GM18909 (cell line): ENCODE data around the gene AZGP1.
A peak's percentile ranks its signal among the peaks of the same experiment; 100 is the strongest.
"Not testable (repeated sequence)": the region's sequence is repeated elsewhere in the genome, so short reads cannot be mapped to it uniquely, and the experiment has no call there.

Experiments used
- ATAC-seq: cut with Tn5 transposase; IDR thresholded peaks from one replicate; pipeline ENCODE4 v1.9.1; 2021; ENCODE audit warnings: mild to moderate bottlenecking; ENCODE audit not compliant: unreplicated experiment, poor library complexity

The AZGP1 gene

DNA sequence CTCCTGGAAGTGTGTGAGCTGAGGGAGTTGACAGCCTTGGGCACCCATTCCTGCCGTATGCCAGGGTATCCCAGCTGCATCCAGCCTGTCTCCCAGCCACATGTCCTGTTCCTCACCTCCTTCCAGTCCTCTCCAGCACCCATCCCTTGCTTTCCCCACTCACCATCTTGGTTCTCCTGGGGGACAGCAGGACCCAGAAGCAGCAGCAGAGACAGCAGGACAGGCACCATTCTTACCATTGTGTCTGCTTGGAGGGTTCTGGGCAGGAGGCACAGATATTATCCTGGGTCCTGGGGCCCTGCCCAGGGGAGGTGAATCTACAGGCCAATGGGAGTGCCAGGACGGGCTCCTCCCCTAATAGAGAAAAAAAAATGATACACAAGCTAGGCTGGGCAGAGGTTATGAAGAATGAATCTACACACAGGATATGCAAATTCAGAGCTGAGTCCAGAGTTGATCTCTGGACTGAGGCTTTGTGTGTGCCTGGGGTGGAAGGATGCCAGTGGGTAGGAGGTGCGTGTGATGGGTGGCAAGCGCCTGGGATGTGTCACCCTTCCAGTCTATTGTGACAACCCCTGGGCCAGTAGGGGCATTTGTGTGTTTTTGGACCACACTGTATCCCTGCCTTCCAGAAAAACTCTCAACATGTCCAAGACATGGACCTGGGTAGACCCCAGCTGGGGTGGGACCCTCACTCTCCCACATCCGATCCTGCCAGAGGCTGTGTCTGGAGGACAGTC lies at the start of gene AZGP1:
TSS of gene AZGP1 (minus strand) at position 250 of the 740 bp plus-strand sequence. CDS start at position 239, 11 bp downstream.
- no peak for ATAC-seq

DNA sequence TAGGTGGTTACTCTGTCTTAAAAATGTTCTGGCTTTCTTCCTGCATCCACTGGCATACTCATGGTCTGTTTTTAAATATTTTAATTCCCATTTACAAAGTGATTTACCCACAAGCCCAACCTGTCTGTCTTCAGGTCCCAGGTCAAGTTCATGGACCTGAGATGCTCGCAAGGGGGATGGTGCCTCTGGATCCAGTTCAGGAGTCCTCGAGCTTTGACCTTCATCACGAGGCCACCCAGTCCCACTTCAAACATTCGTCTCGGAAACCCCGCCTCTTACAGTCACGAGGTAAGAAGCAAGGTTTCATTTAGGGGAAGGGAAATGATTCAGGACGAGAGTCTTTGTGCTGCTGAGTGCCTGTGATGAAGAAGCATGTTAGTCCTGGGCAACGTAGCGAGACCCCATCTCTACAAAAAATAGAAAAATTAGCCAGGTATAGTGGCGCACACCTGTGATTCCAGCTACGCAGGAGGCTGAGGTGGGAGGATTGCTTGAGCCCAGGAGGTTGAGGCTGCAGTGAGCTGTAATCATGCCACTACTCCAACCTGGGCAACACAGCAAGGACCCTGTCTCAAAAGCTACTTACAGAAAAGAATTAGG lies 48.3 kb upstream of the AZGP1 start:
- no peak for ATAC-seq

DNA sequence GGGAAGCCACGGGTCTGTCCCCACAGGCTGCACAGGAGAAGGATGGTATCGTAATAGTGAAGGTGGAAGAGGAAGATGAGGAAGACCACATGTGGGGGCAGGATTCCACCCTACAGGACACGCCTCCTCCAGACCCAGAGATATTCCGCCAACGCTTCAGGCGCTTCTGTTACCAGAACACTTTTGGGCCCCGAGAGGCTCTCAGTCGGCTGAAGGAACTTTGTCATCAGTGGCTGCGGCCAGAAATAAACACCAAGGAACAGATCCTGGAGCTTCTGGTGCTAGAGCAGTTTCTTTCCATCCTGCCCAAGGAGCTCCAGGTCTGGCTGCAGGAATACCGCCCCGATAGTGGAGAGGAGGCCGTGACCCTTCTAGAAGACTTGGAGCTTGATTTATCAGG lies 47.7 kb upstream of the AZGP1 start:
- ATAC-seq: no peak

DNA sequence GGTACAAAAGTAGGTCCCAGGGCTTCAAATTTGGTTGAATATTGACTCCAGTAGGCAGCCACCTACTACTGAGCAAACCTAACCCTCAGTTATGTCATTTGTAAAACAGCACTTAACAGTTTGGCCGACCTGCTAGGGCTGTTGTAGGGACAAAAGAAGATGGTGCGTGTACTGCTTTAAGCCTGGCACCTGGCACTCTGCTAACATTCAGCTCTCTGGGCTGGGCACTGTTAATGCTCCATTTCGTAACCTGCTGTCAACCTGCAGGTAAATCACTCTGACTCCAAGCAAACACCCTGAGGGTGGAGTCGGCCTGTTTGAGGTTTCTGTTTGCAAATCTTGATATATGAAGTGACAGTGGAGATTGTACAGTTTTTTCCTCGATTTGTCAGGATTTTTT lies 46.8 kb upstream of the AZGP1 start:
- ATAC-seq: no peak

DNA sequence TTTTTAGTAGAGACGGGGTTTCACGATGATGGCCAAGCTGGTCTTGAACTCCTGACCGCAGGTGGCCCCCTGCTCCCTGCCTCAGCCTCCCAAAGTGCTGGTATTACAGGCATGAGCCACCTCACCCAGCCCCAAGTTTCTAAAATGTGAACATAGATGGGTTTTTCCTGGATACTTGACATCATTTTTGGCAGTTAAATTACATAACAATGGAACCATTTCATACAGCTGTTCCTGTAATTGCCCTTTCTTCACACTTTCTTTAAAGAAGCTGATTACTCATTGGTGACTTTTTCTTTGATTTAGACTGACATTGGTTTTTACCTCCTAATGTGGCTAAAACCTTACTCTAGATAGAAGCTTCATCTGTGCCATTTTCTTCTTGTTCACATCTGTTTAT lies 45.5 kb upstream of the AZGP1 start:
- ATAC-seq: no peak

DNA sequence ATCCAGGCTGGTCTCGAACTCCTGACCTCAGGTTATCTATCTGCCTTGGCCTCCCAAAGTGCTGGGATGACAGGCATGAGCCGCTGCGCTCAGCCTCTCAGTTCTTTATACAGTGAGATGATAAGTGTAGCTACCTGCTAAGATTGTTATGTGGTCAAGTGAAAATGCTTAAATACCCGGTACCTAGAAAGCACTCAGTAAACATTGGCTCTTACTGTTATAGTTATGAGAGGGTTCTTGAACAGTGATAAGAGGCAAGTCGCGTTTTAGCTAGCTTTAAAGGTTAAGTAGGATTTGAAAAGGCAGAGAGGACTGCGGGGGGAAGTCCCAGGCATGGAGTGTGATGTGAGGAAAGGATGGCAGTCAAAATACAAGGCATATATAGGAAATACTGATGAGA lies 44.1 kb upstream of the AZGP1 start:
- ATAC-seq: no peak

DNA sequence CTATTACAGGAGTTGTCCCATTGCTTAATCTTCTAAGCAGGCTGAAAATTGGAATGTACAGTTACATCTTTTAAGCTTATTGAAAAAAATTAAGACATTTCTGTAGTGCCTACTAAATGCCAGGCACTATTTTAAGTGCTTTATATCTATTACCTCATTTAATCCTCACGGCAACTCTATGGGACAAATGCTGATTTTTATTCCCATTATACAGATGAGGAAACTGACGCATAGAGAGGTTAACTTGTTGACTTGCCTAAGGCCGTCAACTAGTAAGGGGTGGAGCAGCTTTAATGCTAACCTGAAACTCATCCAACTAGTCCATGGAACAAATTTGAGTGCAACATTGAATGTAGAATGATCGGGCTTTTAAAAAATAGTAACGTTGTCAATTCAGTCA lies 42.0 kb upstream of the AZGP1 start:
- ATAC-seq: no peak

DNA sequence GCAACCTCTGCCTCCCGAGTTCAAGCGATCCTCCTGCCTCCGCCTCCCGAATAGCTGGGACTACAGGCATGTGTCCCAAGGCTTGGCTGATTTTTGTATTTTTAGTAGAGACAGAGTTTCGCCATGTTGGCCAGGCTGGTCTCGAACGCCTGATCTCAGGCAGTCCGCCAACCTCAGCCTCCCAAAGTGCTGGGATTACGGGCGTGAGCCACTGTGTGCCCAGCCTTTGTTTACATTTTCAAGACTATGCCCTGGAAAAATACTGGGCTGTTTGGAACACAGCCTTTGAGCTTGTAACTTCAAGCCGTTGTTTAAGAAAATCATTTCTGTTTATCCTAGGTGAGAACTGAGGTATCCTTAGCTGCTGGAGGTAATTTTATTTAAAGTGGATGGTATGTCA lies 41.5 kb upstream of the AZGP1 start:
- no peak for ATAC-seq

DNA sequence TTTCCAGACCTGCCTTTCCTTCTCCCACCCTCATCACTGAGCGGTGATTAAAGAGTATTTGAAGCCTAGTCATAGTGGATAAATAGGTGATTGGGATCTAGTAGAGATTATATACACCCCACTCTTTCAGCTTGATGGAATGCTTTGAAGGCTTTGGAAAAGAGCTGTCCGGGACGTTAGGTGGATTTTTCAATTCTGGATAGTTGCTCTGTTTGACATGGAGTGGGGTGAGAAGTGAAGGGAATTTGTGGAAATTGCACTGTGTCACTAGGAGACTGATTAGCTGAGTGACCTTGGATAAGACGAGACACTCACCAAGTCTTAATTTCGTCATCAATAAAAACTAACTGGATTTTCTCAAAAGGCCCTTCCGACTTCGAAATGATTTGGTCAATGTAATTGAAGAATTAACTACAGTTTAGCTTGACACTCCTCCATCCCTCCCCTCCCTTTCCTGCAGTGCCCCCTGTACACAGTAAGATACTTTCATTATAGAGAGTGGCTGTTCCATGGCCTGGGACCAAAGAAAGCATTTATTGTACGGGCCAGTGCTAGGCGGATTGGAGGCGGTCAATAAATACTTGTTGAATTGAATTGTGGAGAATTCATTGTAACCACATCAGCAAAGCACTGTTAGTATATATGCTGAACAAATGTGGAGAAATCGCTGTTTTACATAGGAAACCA lies 40.5 kb upstream of the AZGP1 start:
- no peak for ATAC-seq

DNA sequence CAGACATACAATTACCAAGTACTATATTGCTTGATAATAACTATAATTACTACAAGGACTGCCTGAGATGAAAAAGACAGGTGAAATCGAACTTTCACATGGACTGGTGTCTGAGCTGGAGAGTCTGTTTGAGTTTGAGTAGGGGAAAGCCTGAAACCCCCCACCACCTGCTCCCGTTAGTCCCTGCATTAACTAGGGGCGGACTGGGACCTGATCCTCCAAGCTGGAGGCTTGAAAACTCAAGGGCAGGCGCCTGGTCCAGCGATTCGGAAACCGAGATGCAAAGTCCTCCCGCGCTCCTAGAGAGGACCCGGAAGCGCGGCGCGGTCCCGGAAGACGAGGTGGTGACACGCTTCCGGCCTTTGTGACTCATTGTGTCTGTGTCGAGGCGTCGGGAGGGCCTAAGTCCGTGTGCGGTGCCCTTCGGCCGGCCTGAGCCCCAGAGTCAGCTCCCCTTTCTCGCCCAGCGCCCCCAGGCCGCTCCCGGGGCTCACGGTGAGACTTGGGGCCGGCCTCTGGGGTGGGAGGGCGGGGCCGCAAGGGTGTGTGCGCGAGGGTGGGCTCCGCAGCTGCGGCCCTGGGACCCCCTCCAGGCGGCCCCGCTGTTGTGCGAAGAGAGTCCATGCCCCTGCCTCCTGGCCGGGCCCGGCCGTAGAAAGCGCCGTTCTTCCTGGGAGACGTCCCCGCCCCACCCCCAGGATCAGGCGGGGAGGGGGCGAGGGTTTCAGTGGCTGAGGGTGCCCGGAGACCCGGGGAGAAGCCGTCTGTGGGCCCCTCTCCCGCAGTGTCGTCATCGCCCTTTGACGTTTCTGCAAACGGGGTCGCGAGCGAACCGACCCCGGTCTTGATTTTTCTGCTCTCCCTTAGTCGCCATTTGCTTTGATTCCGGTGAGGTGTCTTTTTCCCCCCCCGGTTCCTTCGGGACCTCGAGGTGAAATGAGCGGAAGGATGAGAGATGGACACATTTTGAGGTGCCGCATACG lies 39.7 kb upstream of the AZGP1 start, which contains the start of gene ZKSCAN1:
TSS of gene ZKSCAN1 (plus strand) at position 365 of the 983 bp plus-strand sequence. CDS start 7,911 bp downstream, outside the sequence.
- ATAC-seq: peak; percentile 95

DNA sequence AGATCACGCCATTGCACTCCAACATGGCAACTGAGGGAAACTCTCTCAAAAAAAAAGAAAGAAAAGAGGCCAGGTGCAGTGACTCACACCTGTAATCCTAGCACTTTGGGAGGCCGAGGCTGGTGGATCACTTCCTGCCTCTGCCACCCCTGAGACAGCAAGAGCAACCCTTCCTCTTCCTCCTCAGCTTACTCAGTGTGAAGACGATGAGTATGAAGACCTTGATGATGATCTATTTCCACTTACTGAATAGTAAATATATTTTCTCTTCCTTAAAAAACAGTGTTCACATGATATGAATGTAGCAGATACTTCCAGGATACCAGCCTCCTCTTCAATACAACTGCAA lies 37.5 kb upstream of the AZGP1 start:
- ATAC-seq: no peak

DNA sequence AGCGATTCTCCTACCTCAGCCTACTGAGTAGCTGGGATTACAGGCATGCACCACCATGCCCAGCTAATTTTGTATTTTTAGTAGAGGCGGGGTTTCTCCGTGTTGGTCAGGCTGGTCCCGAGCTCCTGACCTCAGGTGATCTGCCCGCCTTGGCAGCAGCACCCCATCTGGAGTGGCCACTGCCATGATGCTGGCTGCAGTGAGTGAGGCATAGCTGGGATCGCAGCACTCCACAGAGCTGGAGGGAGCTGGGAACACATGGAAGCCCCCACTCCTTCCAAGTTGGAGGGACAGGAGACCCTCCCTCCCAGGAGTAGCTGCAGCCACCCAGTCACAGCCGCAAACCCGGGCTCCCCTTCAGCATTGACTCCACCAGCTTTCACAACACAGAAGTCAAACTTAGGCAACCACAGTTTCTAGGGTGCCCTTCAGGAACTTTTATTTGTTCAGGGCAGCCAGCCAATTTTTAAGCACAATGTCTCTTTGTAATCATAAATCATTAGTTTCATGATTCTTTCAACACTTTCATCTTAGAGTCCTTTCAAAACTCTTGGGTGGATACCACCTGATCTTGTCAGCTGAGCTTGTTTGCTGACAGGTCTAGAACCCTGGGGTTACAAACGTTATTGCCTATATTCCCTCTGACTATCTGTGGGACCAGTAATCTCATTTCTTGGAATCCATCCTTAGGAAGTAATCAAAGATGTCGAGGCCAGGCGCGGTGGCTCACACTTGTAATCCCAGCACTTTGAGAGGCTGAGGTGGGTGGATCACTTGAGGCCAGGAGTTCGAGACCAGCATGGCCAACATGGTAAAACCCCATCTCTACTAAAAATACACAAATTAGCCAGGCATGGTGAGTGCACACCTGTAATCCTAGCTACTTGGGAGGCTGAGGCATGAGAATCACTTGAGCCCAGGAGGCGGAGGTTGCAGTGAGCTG lies 36.8 kb upstream of the AZGP1 start:
- ATAC-seq: not testable (repeated sequence)

DNA sequence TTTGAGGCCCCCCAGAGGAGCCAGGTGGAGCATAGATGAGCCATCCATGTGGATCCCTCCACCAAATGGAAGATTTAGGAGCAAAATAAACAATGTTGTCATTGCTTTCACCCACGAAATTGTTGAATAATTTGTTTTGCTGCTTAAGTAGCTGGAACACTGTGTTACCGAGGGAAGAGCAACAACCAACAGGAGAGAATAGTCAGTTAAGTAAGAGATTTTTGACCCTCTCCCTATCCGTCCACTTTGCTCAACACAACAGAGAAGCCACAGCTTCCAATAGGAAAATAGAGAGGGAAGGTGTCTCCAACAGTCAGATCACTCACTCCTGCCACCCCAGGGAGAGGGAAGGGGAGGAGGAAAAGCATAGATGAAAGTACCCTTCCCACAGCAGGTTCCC lies 35.7 kb upstream of the AZGP1 start:
- no peak for ATAC-seq

DNA sequence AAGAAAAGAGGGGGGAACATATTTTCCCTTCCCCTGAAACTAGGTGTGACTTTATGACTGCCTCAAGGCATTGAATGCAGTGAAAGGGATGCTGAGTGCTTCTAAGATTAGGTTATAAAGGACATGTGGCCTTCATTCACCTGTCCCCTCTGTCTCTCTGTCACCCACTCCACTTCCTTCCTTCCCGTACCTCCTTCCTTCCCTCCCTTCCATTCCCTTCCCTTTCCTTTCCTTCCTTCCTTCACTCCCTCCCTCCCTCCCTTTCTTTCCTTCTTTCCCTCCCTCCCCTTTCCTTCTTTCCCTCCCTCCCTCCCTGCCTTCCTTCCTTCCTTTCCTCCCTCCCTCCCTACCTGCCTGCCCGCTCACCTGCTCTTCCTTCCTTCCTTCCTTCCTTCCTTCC lies 35.1 kb upstream of the AZGP1 start:
- ATAC-seq: no peak

DNA sequence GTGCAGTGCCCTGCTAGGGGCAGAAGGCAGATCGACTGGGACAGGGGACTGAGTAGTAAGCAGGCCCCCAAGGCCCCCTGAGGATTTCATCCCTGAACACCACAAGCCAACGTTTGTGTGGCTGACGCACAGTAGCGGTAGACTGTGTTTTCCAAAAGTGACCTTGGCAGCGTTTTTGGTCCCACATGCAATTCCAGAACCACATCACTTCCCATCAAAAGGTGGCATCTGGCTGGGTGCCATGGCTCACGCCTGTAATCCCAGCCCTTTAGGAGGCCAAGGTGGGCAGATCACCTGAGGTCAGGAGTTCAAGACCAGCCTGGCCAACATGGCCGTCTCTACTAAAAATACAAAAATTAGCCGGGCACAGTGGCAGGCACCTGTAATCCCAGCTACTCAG lies 34.1 kb upstream of the AZGP1 start:
- not testable (repeated sequence) for ATAC-seq

DNA sequence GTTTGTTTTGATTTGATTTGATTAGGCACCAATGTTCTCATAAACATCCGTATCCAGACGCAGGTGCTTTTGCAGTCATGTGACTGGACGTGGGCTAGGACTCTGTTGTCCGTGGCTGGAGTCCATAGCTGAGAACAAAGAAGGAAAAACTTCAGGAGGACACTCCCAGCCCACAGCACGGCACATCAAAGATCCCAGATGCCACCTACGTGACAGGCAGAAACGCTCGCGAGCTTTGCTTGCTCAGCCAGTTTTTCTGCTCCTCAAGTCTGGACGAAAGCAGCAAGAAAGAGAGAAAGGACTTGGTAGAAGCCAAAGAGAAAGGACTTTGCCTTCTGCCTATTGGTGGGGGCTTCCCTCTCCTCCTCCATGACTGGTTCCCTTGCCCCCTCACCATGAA lies 32.7 kb upstream of the AZGP1 start:
- no peak for ATAC-seq

DNA sequence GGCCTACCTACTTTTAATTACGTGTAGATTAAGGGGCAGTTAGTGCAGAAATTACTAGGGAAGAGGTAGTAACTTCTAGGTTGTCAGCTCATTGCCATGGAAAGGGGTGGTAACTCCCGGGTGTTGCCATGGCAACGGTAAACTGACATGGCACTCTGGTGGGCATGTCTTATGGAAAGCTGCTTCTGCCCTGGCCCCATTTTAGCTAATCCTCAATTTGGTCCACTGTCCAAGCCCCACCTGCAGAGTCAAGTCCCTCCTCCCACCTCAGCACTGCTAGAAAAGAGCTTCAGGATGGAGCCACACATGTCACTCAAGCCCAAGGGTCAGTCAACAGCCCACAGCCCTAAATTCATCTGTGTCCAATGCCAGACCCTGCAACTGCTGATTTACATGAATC lies 32.1 kb upstream of the AZGP1 start:
- no peak for ATAC-seq

DNA sequence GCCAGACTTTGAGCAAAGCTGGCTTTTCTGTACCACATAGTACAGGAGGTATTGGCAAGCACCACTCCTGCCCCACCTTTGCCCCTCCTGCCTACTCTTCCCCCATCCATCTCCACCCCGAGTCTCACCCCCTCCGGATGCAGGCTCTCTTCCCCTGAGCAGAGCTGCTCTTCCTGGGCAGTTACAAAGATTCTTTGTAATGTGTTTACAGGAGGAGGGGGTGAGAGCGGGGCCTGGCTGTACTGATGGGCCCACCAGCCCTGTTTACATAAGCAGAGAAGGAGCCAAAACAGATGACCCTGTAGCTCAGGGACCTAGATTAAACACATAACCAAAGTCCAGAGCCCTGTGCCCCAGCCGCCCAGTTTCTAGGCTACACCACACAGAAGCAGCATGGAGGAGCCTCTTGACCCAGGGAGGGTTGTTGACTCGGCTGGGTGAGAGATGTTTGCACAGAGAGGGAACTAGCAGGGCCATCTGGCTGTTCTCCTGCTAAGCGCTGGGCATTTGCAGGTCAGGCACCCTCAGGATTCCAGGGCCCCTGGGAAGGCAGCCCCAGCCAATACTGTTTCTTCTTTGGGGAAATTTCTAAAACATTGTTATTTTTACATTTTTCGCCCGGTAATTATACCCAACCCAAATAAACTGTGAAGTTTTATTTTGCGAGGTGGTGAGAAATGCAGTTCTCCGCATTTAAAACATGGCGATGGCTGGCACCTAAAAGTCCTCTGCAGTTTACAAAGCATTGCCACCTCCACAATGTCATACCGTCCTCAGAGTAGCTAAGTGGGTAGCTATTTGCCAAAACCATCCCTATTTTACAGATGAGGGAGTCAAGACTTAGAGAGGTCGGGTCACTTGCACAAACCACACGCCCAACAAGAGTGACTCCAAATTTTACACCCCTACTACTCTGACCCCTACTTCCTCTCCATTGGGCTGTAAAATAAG lies 28.2 kb upstream of the AZGP1 start:
- no peak for ATAC-seq
